IMR-90 (cell line): ENCODE results near the gene ITGA1. TPM values are rescaled to one million over a fixed set of nuclear protein-coding genes. Genes with fewer than 3 reads are reported as not detected.

Experiments used
- ATAC-seq: fragments of 200-7000 bp; cut with Tn5 transposase; 2 replicates; pipeline ENCODE4 v1.9.1; 2020; ENCODE audit warnings: low read depth, mild to moderate bottlenecking, moderate library complexity
- BruUV-seq: library from RNA; stranded (reverse); fragments of 400-500 nt; replicated peaks from 2 replicates; lab custom pipeline; 2021; lab: Mats Ljungman, UMichigan
- CTCF ChIA-PET: fragments of 300-600 bp; formaldehyde crosslinking; extraction: SDS; loops from one replicate; lab custom pipeline; 2021; ENCODE audit warnings: antibody characterized with exemption; lab: Yijun Ruan, JAX
- POLR2A ChIA-PET: fragments of 300-600 bp; sonication (Branson Sonifier 250); formaldehyde crosslinking; loops from one replicate; lab custom pipeline; 2022; ENCODE audit warnings: antibody characterized with exemption; ENCODE audit not compliant: unreplicated experiment; lab: Charles Lee
- DNase-seq: peaks from one replicate; pipeline ENCODE4 v3.0.0; 2013
- H2AFZ ChIP-seq: replicated peaks from 2 replicates; pipeline ENCODE3; 2013; ENCODE audit warnings: low read length, mild to moderate bottlenecking; ENCODE audit not compliant: poor library complexity
- H2AK5ac ChIP-seq: 2 replicates; pipeline ENCODE4 v1.6.1; 2013; ENCODE audit warnings: low read depth, low read length, inconsistent platforms
- H2AK9ac ChIP-seq: replicated peaks from 2 replicates; pipeline ENCODE3; 2013; ENCODE audit warnings: mild to moderate bottlenecking, low read depth, low read length, moderate library complexity; ENCODE audit not compliant: poor library complexity
- H2BK120ac ChIP-seq: 2 replicates; pipeline ENCODE4 v1.6.1; 2013; ENCODE audit warnings: low read depth, low read length, inconsistent platforms
- H2BK15ac ChIP-seq: 3 replicates; pipeline ENCODE4 v1.6.1; 2013; ENCODE audit warnings: low read depth, low read length, inconsistent platforms
- H2BK20ac ChIP-seq: 2 replicates; pipeline ENCODE4 v1.6.1; 2013; ENCODE audit warnings: low read depth, mild to moderate bottlenecking, inconsistent platforms, low read length, moderate library complexity
- H2BK5ac ChIP-seq: 2 replicates; pipeline ENCODE4 v1.6.1; 2013; ENCODE audit warnings: mild to moderate bottlenecking, low read depth, low read length, inconsistent platforms; ENCODE audit not compliant: poor library complexity, severe bottlenecking
- H3K14ac ChIP-seq: replicated peaks from 2 replicates; pipeline ENCODE4 v1.6.1; 2013; ENCODE audit warnings: low read depth, low read length, inconsistent platforms
- H3K18ac ChIP-seq: 2 replicates; pipeline ENCODE4 v1.6.1; 2013; ENCODE audit warnings: low read depth, low read length, control low read depth
- H3K23ac ChIP-seq: 2 replicates; pipeline ENCODE4 v1.6.1; 2013; ENCODE audit warnings: low read depth, low read length, inconsistent platforms
- H3K27ac ChIP-seq: 2 replicates; pipeline ENCODE4 v1.5.1; 2013; ENCODE audit warnings: mild to moderate bottlenecking, control low read depth, low read length; ENCODE audit not compliant: insufficient read depth
- H3K27me3 ChIP-seq: 2 replicates; pipeline ENCODE4 v1.6.1; 2013; ENCODE audit warnings: low read length; ENCODE audit not compliant: control insufficient read depth, insufficient read depth
- H3K36me3 ChIP-seq: 2 replicates; pipeline ENCODE4 v1.6.1; 2013; ENCODE audit warnings: low read length, mixed read lengths; ENCODE audit not compliant: control insufficient read depth, insufficient read depth
- H3K4ac ChIP-seq: 2 replicates; pipeline ENCODE4 v1.6.1; 2013; ENCODE audit warnings: low read depth, low read length, inconsistent platforms
- H3K4me1 ChIP-seq: 2 replicates; pipeline ENCODE4 v1.6.1; 2013; ENCODE audit warnings: low read length, mixed read lengths; ENCODE audit not compliant: control insufficient read depth, insufficient read depth
- H3K4me2 ChIP-seq: 2 replicates; pipeline ENCODE4 v1.6.1; 2013; ENCODE audit warnings: low read depth, mild to moderate bottlenecking, control low read depth, low read length, moderate library complexity
- H3K4me3 ChIP-seq: 2 replicates; pipeline ENCODE4 v1.5.1; 2013; ENCODE audit warnings: low read depth, mild to moderate bottlenecking, control low read depth, low read length, moderate library complexity; ENCODE audit not compliant: insufficient read depth
- H3K56ac ChIP-seq: 2 replicates; pipeline ENCODE4 v1.6.1; 2013; ENCODE audit warnings: low read length, inconsistent platforms; ENCODE audit not compliant: insufficient read depth; ENCODE audit errors: extremely low read depth
- H3K79me1 ChIP-seq, 2 experiments: 2 replicates each; pipeline ENCODE4 v1.6.1; 2013; ENCODE audit warnings: low read length in 2 of 2, inconsistent platforms in 1 of 2, low read depth in 1 of 2
- H3K9ac ChIP-seq: 2 replicates; pipeline ENCODE4 v1.6.1; 2013; ENCODE audit warnings: low read depth, low read length, control low read depth
- H3K9me1 ChIP-seq: 2 replicates; pipeline ENCODE4 v1.6.1; 2013; ENCODE audit warnings: low read length, inconsistent platforms; ENCODE audit not compliant: insufficient read depth
- H3K9me3 ChIP-seq: 2 replicates; pipeline ENCODE4 v1.6.1; 2013; ENCODE audit warnings: low read length; ENCODE audit not compliant: control insufficient read depth, insufficient read depth
- H4K20me1 ChIP-seq: 2 replicates; pipeline ENCODE4 v1.6.1; 2013; ENCODE audit warnings: low read length, inconsistent platforms; ENCODE audit not compliant: insufficient read depth
- H4K5ac ChIP-seq: 2 replicates; pipeline ENCODE4 v1.6.1; 2013; ENCODE audit warnings: mild to moderate bottlenecking, low read depth, low read length, control low read depth
- H4K8ac ChIP-seq, 2 experiments: 2 replicates each; pipeline ENCODE4 v1.6.1; 2013; ENCODE audit warnings: low read depth in 2 of 2, low read length in 2 of 2, control low read depth in 1 of 2, inconsistent platforms in 1 of 2
- H4K91ac ChIP-seq: 2 replicates; pipeline ENCODE4 v1.6.1; 2013; ENCODE audit warnings: low read depth, low read length, inconsistent platforms; ENCODE audit not compliant: insufficient read depth
- BHLHE40 ChIP-seq: fragments of 150-350 bp; IDR thresholded peaks from 2 replicates; pipeline ENCODE4 v1.6.1; 2016; ENCODE audit warnings: mild to moderate bottlenecking, low read depth, low read length
- FOS ChIP-seq: fragments of 150-350 bp; IDR thresholded peaks from 2 replicates; pipeline ENCODE4 v1.6.1; 2016; ENCODE audit warnings: low read depth, low read length
- MAFK ChIP-seq: IDR thresholded peaks from 2 replicates; pipeline ENCODE4 v1.6.1; 2012; ENCODE audit warnings: low read depth, low read length, improper control_type of control experiment
- MAZ ChIP-seq: IDR thresholded peaks from 2 replicates; pipeline ENCODE4 v1.6.1; 2012; ENCODE audit warnings: low read depth, mild to moderate bottlenecking, low read length, improper control_type of control experiment, moderate library complexity, borderline replicate concordance
- NFE2L2 ChIP-seq: fragments of 150-350 bp; IDR thresholded peaks from 2 replicates; pipeline ENCODE4 v1.6.1; 2016; ENCODE audit warnings: low read depth, mild to moderate bottlenecking, low read length
- POLR2A ChIP-seq: IDR thresholded peaks from 2 replicates; pipeline ENCODE4 v1.6.1; 2012; ENCODE audit warnings: mild to moderate bottlenecking, low read depth, low read length
- RAD21 ChIP-seq: IDR thresholded peaks from 2 replicates; pipeline ENCODE4 v1.6.1; 2012; ENCODE audit warnings: low read length, improper control_type of control experiment
- RCOR1 ChIP-seq: IDR thresholded peaks from 2 replicates; pipeline ENCODE4 v1.6.1; 2012; ENCODE audit warnings: mild to moderate bottlenecking, low read length, improper control_type of control experiment; ENCODE audit not compliant: insufficient replicate concordance
- SMC3 ChIP-seq: fragments of 150-350 bp; IDR thresholded peaks from 2 replicates; pipeline ENCODE4 v1.6.1; 2016; ENCODE audit warnings: low read depth, mild to moderate bottlenecking, antibody characterized with exemption, low read length, moderate library complexity
- WGBS, 2 experiments: methylation state at CpG; one replicate each; pipeline versions ENCODE4 v1.1.5 to v1.1.7; 2013; ENCODE audit warnings: missing lambda C conversion rate in 2 of 2; ENCODE audit not compliant: insufficient read length in 1 of 2; ENCODE audit errors: extremely low coverage in 2 of 2; 5-methylcytosine and 5-hydroxymethylcytosine counted together
- dilution Hi-C: fragments of 300-500 bp; cut with HindIII; formaldehyde crosslinking; loops from one replicate; pipeline ENCODE4 v1.14.3; 2018; ENCODE audit warnings: low sequenced_read_pairs; ENCODE audit not compliant: unreplicated experiment
- in situ Hi-C: fragments of 300-500 bp; cut with MboI; formaldehyde crosslinking; loops from 3 replicates; pipeline ENCODE4 v1.14.3; 2019; ENCODE audit warnings: low sequenced_read_pairs, inconsistent platforms, mixed read lengths
- intact Hi-C: fragments of 100-400 bp; cut with micrococcal nuclease; formaldehyde crosslinking; loops from 2 replicates; pipeline ENCODE4 v1.10.0; 2022
- polyA plus RNA-seq, 3 experiments: library from polyadenylated mRNA; depleted of rRNA; stranded (reverse); fragments of >200 nt; gene quantifications; 2 replicates each; pipeline ENCODE4 v1.2.3, GENCODE V29; 2012; ENCODE audit warnings: low replicate concordance in 1 of 3
- total RNA-seq: library from RNA; depleted of rRNA; stranded (reverse); fragments of >200 nt; gene quantifications from 2 replicates; pipeline ENCODE4 v1.2.3, GENCODE V29; 2012
- TF ChIP-seq, protein P1 (sequence below): fragments of 150-350 bp; IDR thresholded peaks from 2 replicates; pipeline ENCODE4 v1.6.1; 2016; ENCODE audit warnings: low read depth, mild to moderate bottlenecking, low read length, moderate library complexity, borderline replicate concordance
- TF ChIP-seq, protein P2 (sequence below): fragments of 150-350 bp; IDR thresholded peaks from 2 replicates; pipeline ENCODE4 v1.6.1; 2017; ENCODE audit warnings: mild to moderate bottlenecking, antibody characterized with exemption, low read length, low read depth

The ITGA1 gene
- total and polyA plus RNA-seq, 2 of the 4 experiments (the other 2 are of a cell fraction): 22.3 to 95.2 TPM

DNA sequence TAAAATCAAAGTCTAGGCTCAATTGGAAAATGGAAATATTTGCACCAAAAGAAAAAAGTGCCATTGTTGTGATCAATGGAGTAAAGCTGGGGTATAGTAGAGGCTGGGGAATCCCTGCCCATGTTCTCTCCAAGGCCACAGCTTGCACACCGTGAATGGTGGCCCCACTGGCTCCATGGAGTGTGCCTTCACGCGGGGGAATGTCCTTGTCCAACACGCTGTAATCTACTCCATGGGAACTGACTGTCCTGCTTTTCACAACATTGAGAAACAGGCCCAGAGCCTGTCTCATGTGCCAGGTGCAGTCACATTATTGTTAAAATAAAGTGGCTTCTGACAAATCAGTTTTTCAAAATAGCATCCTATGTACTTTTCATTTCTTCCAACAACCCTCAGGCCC, 168.3 kb downstream of the ITGA1 start:
- Histone ChIP-seq H4K20me1 (no peaks in the 10 kb centered on the region), H3K27ac (no peak overlapping the region), H3K9me3 (no peaks in the 10 kb centered on the region), H3K56ac (no peak overlapping the region), H2BK20ac (no peak overlapping the region), H3K79me1 (no peaks in the 10 kb centered on the region; a peak in 1 of 4 replicates), H3K27me3 (no peaks in the 10 kb centered on the region), H3K4me3 (no peak overlapping the region), H3K4me1 (peaks cover 3% of the 10 kb centered on the region; the same call in 1 of the 2 replicates), H2AK9ac (no peak overlapping the region), H3K14ac (no peak overlapping the region; the same call in 1 of the 2 replicates), H4K91ac (no peak overlapping the region), H3K4ac (no peak overlapping the region), H2BK5ac (no peak overlapping the region), H2AFZ (no peak overlapping the region), H3K9ac (no peak overlapping the region), H2AK5ac (no peak overlapping the region; the same call in 1 of the 2 replicates), H3K23ac (no peak overlapping the region), H4K5ac (no peak overlapping the region), H2BK120ac (no peak overlapping the region), H4K8ac (no peak overlapping the region), H3K4me2 (no peak overlapping the region), H3K9me1 (peaks cover 3% of the 10 kb centered on the region; the same call in 1 of the 2 replicates), H2BK15ac (no peak overlapping the region), H3K18ac (no peak overlapping the region), H3K36me3 (peaks cover 11% of the 10 kb centered on the region)
- ATAC-seq (no peak), DNase-seq (no peak)
- intact Hi-C loops: no loop called here
- ChIA-PET CTCF (no interaction called here), POLR2A (no interaction called here)
- WGBS, 2 experiments: 100% methylated on average over 2 of the region's 4 CpGs; no CpG with 5 or more reads in 1 of the 2 experiments
- BruUV-seq: no TSS peak
- dilution Hi-C loops: loop anchor here (25.0 kb wide), 1 partner anchor 106 kb away; no protein-coding TSS in a partner anchor
- TF ChIP-seq, protein P1, sequence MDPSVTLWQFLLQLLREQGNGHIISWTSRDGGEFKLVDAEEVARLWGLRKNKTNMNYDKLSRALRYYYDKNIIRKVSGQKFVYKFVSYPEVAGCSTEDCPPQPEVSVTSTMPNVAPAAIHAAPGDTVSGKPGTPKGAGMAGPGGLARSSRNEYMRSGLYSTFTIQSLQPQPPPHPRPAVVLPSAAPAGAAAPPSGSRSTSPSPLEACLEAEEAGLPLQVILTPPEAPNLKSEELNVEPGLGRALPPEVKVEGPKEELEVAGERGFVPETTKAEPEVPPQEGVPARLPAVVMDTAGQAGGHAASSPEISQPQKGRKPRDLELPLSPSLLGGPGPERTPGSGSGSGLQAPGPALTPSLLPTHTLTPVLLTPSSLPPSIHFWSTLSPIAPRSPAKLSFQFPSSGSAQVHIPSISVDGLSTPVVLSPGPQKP: no peak
- TF ChIP-seq, protein P2, sequence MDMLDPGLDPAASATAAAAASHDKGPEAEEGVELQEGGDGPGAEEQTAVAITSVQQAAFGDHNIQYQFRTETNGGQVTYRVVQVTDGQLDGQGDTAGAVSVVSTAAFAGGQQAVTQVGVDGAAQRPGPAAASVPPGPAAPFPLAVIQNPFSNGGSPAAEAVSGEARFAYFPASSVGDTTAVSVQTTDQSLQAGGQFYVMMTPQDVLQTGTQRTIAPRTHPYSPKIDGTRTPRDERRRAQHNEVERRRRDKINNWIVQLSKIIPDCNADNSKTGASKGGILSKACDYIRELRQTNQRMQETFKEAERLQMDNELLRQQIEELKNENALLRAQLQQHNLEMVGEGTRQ: no peak
- TF ChIP-seq POLR2A (no peak), MAZ (no peak), MAFK (no peak), FOS (no peak), RAD21 (no peak), BHLHE40 (no peak), NFE2L2 (no peak), RCOR1 (no peak), SMC3 (no peak)
- in situ Hi-C loops: loop anchor here (25.0 kb wide), 1 partner anchor 1256 kb away; no protein-coding TSS in a partner anchor
